Activated CD8-positive, alpha-beta memory T cell treated with anti-CD3 and anti-CD28 coated beads, Interleukin-2, amount 10 ng/mL, durations not matched to agents 7 days and 5 days (primary cell): ENCODE results near the gene PPFIA4. TPM values are rescaled to one million over a fixed set of nuclear protein-coding genes. Genes with fewer than 3 reads are reported as not detected.

Experiments
- ATAC-seq: fragments of 150-1000 bp; cut with Tn5 transposase; one replicate; pipeline ENCODE4 v1.10.0; 2021; ENCODE audit warnings: moderate library complexity
- CTCF ChIA-PET: fragments of 350-600 bp; sonication (Branson Sonifier 250); formaldehyde crosslinking; loops from one replicate; lab custom pipeline; 2021; ENCODE audit warnings: antibody characterized with exemption; lab: Charles Lee
- DNase-seq: peaks from one replicate; pipeline ENCODE4 v3.0.0-alpha.2; 2020
- H3K27ac Mint-ChIP-seq: one replicate; pipeline ENCODE4 v1.8.0; 2021; ENCODE audit warnings: mild to moderate bottlenecking, mixed read lengths
- H3K27me3 Mint-ChIP-seq: one replicate; pipeline ENCODE4 v1.8.0; 2021; ENCODE audit warnings: mixed read lengths
- H3K36me3 Mint-ChIP-seq: one replicate; pipeline ENCODE4 v1.8.0; 2021; ENCODE audit warnings: mild to moderate bottlenecking, mixed read lengths
- H3K4me1 Mint-ChIP-seq: one replicate; pipeline ENCODE4 v1.8.0; 2021; ENCODE audit warnings: mixed read lengths
- H3K4me3 Mint-ChIP-seq: one replicate; pipeline ENCODE4 v1.8.0; 2021; ENCODE audit warnings: mild to moderate bottlenecking, moderate library complexity, mixed read lengths
- H3K9me3 Mint-ChIP-seq: one replicate; pipeline ENCODE4 v1.8.0; 2022; ENCODE audit warnings: low read depth, mixed read lengths
- total RNA-seq, 2 experiments: library from RNA; stranded (reverse); gene quantifications; one replicate each; pipeline ENCODE4 v1.2.3, GENCODE V29; 2021

Gene PPFIA4
- total RNA-seq, 2 experiments from 2014 or later, result 4.6 to 17.9 TPM

- H3K4me1 Mint-ChIP-seq, result peaks cover 4% of the 10 kb centered on the region
- no peaks in the 10 kb centered on the region for H3K36me3 Mint-ChIP-seq
- CTCF ChIA-PET, result no interaction called here
- H3K27me3 Mint-ChIP-seq, result peaks cover 8% of the 10 kb centered on the region
- ATAC-seq (no peak), DNase-seq (no peak)
- H3K4me3 Mint-ChIP-seq, result no peak overlapping the region
- H3K27ac Mint-ChIP-seq, result no peak overlapping the region
- no peaks in the 10 kb centered on the region for H3K9me3 Mint-ChIP-seq
Observed at GRCh38 chr1:203048086-203048485, 21.8 kb downstream of the PPFIA4 start.

- Mint-ChIP-seq H3K9me3 (no peaks in the 10 kb centered on the region), H3K27me3 (peaks cover 8% of the 10 kb centered on the region), H3K27ac (no peak overlapping the region), H3K36me3 (no peaks in the 10 kb centered on the region), H3K4me3 (no peak overlapping the region), H3K4me1 (peaks cover 4% of the 10 kb centered on the region)
- ATAC-seq, result no peak
- CTCF ChIA-PET, result no interaction called here
- DNase-seq, result no peak
Observed at GRCh38 chr1:203048555-203049051, 22.3 kb downstream of the PPFIA4 start.

DNA sequence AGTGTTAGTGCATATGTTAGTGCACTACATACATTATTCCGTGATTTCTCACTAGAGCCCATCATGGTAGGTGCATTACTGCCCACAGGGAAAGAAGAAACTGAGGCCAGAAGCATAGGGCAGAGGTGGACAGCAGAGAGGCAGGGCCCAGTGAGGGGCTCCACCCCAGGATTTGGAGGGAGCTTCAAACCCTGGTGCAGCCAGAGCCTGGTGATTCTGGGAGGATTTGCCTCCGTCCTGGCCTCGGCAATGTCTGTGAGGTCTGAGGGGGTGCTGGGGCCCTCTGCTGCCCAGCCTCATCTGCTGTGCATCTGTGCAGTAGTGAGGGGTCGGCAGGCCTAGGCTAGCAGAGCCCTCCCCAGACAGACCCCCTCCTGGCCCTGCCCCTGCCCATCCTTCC, 22.8 kb downstream of the PPFIA4 start:
- H3K4me3 Mint-ChIP-seq, result no peak overlapping the region
- H3K9me3 Mint-ChIP-seq, result no peaks in the 10 kb centered on the region
- H3K36me3 Mint-ChIP-seq, result no peaks in the 10 kb centered on the region
- no peak for DNase-seq
- H3K4me1 Mint-ChIP-seq, result peaks cover 4% of the 10 kb centered on the region
- CTCF ChIA-PET, result no interaction called here
- no peak overlapping the region for H3K27ac Mint-ChIP-seq
- no peak for ATAC-seq
- peaks cover 8% of the 10 kb centered on the region for H3K27me3 Mint-ChIP-seq

DNA sequence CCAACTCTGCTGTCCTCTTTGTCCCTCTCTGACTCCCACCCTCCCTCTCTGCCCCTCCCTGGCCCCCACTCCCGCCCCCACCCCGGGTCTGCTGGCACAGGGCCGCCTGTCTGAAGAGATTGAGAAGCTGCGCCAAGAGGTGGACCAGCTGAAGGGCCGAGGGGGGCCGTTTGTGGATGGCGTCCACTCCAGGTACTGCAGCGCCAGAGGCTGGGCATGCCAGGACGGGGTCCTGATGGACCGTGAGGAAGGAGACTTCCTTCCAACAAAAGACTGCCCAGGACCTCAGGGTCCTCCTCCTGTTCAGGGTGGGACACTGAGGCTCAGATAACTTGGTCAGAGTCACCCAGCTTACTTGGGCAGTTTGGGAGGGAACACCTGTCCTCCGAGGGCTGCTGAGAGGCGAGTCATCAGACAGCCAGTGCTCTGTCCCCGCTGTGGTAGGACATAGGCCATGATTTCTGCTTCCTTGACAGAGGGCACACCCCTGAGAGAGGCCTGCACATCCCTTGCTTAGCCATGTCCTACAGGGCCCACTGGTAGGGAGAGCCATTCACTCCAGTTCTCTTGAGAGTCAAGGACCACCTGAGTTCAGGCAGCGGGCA, 23.4 kb downstream of the PPFIA4 start:
- Mint-ChIP-seq H3K4me1 (peaks cover 4% of the 10 kb centered on the region), H3K9me3 (no peaks in the 10 kb centered on the region), H3K27ac (no peak overlapping the region), H3K4me3 (no peak overlapping the region), H3K27me3 (peaks cover 8% of the 10 kb centered on the region), H3K36me3 (no peaks in the 10 kb centered on the region)
- no peak for DNase-seq
- ATAC-seq, result no peak
- CTCF ChIA-PET, result interaction anchor here (0.9 kb wide), 1 partner anchor 122 kb away, joined by 4 read pairs; no protein-coding TSS in a partner anchor

GRCh38 chr1:203050826-203051225, 24.5 kb downstream of the PPFIA4 start:
- CTCF ChIA-PET, result interaction anchor here (0.6 to 4.6 kb wide), 2 partner anchors 11 to 1756 kb away, joined by 3 to 22 read pairs; no protein-coding TSS in a partner anchor
- Mint-ChIP-seq H3K27me3 (peaks cover 8% of the 10 kb centered on the region), H3K9me3 (no peaks in the 10 kb centered on the region)

GRCh38 chr1:203051841-203052324, 25.6 kb downstream of the PPFIA4 start:
- no peak overlapping the region for H3K27ac Mint-ChIP-seq
- no peaks in the 10 kb centered on the region for H3K9me3 Mint-ChIP-seq
- no peak overlapping the region for H3K4me3 Mint-ChIP-seq
- peaks cover 8% of the 10 kb centered on the region for H3K27me3 Mint-ChIP-seq
- H3K4me1 Mint-ChIP-seq, result peaks cover 3% of the 10 kb centered on the region
- CTCF ChIA-PET, result interaction anchor here (4.6 kb wide), 1 partner anchor 12 kb away, joined by 22 read pairs; no protein-coding TSS in a partner anchor
- H3K36me3 Mint-ChIP-seq, result no peaks in the 10 kb centered on the region
- ATAC-seq (no peak), DNase-seq (no peak)

More at GRCh38 chr1:203050826-203051225, 24.5 kb downstream of the PPFIA4 start:
- Mint-ChIP-seq H3K4me1 (peaks cover 4% of the 10 kb centered on the region), H3K36me3 (no peaks in the 10 kb centered on the region), H3K4me3 (no peak overlapping the region), H3K27ac (no peak overlapping the region)
- no peak for ATAC-seq
- DNase-seq, result no peak

DNA sequence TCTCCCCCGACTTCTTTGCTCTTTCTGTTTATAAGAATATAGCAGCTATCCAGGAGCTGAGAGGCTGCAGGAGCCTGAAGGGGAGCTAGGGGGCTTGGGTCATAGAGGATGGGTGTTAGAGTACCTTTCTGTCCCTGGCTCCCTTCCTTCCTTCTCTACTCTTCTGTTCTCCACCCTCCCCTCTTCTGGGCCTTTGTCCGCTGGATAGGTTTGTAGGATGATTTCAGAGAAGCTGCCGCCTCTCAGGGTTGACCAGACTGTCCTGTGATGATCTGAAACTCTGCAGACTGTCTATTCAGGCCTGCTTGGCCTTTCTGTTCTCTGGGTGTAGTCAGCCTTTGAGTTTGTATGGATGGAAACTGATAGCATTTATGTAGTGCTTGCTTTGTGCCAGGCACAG, 26.3 kb downstream of the PPFIA4 start:
- no peaks in the 10 kb centered on the region for H3K9me3 Mint-ChIP-seq
- H3K4me1 Mint-ChIP-seq, result no peaks in the 10 kb centered on the region
- no peak for DNase-seq
- no peak overlapping the region for H3K4me3 Mint-ChIP-seq
- no peak overlapping the region for H3K27ac Mint-ChIP-seq
- no peaks in the 10 kb centered on the region for H3K36me3 Mint-ChIP-seq
- CTCF ChIA-PET, result interaction anchor here (0.8 to 4.6 kb wide), 2 partner anchors 13 to 164 kb away, joined by 3 to 22 read pairs; no protein-coding TSS in a partner anchor
- peaks cover 8% of the 10 kb centered on the region for H3K27me3 Mint-ChIP-seq
- no peak for ATAC-seq

- Mint-ChIP-seq H3K9me3 (no peaks in the 10 kb centered on the region), H3K4me3 (no peak overlapping the region), H3K27ac (no peak overlapping the region), H3K4me1 (no peaks in the 10 kb centered on the region), H3K27me3 (peaks cover 12% of the 10 kb centered on the region), H3K36me3 (no peaks in the 10 kb centered on the region)
- CTCF ChIA-PET, result interaction anchor here (4.6 kb wide), 1 partner anchor 14 kb away, joined by 22 read pairs; no protein-coding TSS in a partner anchor
- no peak for DNase-seq
- ATAC-seq, result no peak
Observed at GRCh38 chr1:203054184-203054583, 27.9 kb downstream of the PPFIA4 start.

- CTCF ChIA-PET, result interaction anchor here (4.6 kb wide), 1 partner anchor 15 kb away, joined by 22 read pairs; no protein-coding TSS in a partner anchor
- H3K4me1 Mint-ChIP-seq, result no peaks in the 10 kb centered on the region
- H3K27ac Mint-ChIP-seq, result no peak overlapping the region
- H3K4me3 Mint-ChIP-seq, result no peak overlapping the region
- H3K9me3 Mint-ChIP-seq, result no peaks in the 10 kb centered on the region
- ATAC-seq (no peak), DNase-seq (no peak)
- H3K36me3 Mint-ChIP-seq, result no peaks in the 10 kb centered on the region
- peaks cover 12% of the 10 kb centered on the region for H3K27me3 Mint-ChIP-seq
Observed at GRCh38 chr1:203054642-203055041, 28.4 kb downstream of the PPFIA4 start.

DNA sequence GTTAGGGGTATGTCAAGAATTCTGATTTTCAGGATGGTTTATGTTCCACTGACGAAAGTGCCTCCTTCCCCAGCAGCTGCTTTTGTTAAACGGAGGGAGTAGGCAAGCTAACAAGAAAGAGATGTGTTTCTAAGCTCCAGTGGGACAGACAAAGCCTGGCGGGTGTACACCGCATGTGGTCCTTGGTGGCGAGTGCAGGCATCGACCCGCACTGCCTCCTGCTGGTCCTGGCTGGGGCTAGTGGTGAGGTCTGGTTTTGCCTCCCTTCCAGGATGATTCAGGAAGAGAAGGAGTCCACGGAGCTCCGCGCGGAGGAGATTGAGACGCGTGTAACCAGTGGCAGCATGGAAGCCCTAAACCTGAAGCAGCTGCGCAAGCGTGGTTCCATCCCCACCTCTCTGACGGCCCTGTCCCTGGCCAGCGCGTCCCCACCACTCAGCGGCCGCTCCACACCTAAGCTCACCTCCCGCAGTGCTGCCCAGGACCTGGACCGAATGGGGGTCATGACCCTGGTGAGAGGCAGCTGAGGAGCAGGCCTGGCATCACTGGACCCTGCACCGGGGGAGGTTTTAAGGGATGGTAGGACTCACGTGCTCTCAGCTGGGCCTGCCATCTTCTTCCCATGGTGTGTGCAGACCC, 29.0 kb downstream of the PPFIA4 start:
- no peaks in the 10 kb centered on the region for H3K9me3 Mint-ChIP-seq
- H3K4me3 Mint-ChIP-seq, result no peak overlapping the region
- CTCF ChIA-PET, result interaction anchor here (1.7 to 4.6 kb wide), 2 partner anchors 15 kb away, joined by 4 to 22 read pairs; no protein-coding TSS in a partner anchor
- H3K4me1 Mint-ChIP-seq, result no peaks in the 10 kb centered on the region
- no peaks in the 10 kb centered on the region for H3K36me3 Mint-ChIP-seq
- peaks cover 12% of the 10 kb centered on the region for H3K27me3 Mint-ChIP-seq
- no peak for DNase-seq
- no peak overlapping the region for H3K27ac Mint-ChIP-seq
- ATAC-seq, result no peak

GRCh38 chr1:203056012-203056411, 29.7 kb downstream of the PPFIA4 start:
- H3K27ac Mint-ChIP-seq, result no peak overlapping the region
- H3K4me3 Mint-ChIP-seq, result no peak overlapping the region
- CTCF ChIA-PET, result interaction anchor here (1.7 kb wide), 1 partner anchor 16 kb away, joined by 4 read pairs; no protein-coding TSS in a partner anchor
- H3K9me3 Mint-ChIP-seq, result no peaks in the 10 kb centered on the region
- H3K27me3 Mint-ChIP-seq, result peaks cover 12% of the 10 kb centered on the region
- H3K4me1 Mint-ChIP-seq, result no peaks in the 10 kb centered on the region
- DNase-seq (no peak), ATAC-seq (no peak)
- H3K36me3 Mint-ChIP-seq, result no peaks in the 10 kb centered on the region

DNA sequence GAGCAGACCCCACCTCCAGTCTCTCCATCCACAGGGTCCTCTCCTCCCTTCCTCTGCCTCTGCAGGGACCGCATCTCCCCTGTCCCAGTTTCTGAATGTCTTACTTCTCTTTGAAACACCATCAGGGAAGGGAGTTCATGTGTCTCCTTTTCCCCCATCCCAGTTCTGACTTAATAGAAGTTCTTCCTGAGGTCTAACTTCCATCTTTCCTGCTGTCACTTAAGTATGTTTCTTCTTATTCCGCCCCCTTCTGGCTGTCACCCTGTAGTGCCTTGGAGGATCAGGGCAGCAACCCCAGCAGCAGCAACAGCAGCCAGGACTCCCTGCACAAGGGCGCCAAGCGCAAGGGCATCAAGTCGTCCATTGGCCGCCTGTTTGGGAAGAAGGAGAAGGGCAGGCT, 30.2 kb downstream of the PPFIA4 start:
- CTCF ChIA-PET, result interaction anchor here (1.7 kb wide), 1 partner anchor 17 kb away, joined by 4 read pairs; no protein-coding TSS in a partner anchor
- no peak for ATAC-seq
- no peak overlapping the region for H3K27ac Mint-ChIP-seq
- H3K4me3 Mint-ChIP-seq, result no peak overlapping the region
- peaks cover 9% of the 10 kb centered on the region for H3K27me3 Mint-ChIP-seq
- no peaks in the 10 kb centered on the region for H3K4me1 Mint-ChIP-seq
- no peaks in the 10 kb centered on the region for H3K9me3 Mint-ChIP-seq
- no peak for DNase-seq
- no peaks in the 10 kb centered on the region for H3K36me3 Mint-ChIP-seq

GRCh38 chr1:203057911-203058675, 31.8 kb downstream of the PPFIA4 start:
- no peaks in the 10 kb centered on the region for H3K9me3 Mint-ChIP-seq
- H3K4me3 Mint-ChIP-seq, result no peak overlapping the region
- H3K4me1 Mint-ChIP-seq, result no peaks in the 10 kb centered on the region
- H3K27me3 Mint-ChIP-seq, result peaks cover 4% of the 10 kb centered on the region
- CTCF ChIA-PET, result interaction anchor here (0.8 to 2.5 kb wide), 2 partner anchors 19 to 209 kb away, joined by 3 to 9 read pairs; no protein-coding TSS in a partner anchor
- H3K27ac Mint-ChIP-seq, result no peak overlapping the region
- H3K36me3 Mint-ChIP-seq, result no peaks in the 10 kb centered on the region
- DNase-seq, result no peak
- no peak for ATAC-seq
